GM21786 (cell line): ENCODE data around the gene UBL7.
"Not testable (repeated sequence)": the region's sequence is repeated elsewhere in the genome, so short reads cannot be mapped to it uniquely, and the experiment has no call there.

Experiments
- ATAC-seq: cut with Tn5 transposase; IDR thresholded peaks from one replicate; pipeline ENCODE4 v1.9.1; 2021; ENCODE audit not compliant: unreplicated experiment

UBL7 gene, protein sequence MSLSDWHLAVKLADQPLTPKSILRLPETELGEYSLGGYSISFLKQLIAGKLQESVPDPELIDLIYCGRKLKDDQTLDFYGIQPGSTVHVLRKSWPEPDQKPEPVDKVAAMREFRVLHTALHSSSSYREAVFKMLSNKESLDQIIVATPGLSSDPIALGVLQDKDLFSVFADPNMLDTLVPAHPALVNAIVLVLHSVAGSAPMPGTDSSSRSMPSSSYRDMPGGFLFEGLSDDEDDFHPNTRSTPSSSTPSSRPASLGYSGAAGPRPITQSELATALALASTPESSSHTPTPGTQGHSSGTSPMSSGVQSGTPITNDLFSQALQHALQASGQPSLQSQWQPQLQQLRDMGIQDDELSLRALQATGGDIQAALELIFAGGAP

DNA sequence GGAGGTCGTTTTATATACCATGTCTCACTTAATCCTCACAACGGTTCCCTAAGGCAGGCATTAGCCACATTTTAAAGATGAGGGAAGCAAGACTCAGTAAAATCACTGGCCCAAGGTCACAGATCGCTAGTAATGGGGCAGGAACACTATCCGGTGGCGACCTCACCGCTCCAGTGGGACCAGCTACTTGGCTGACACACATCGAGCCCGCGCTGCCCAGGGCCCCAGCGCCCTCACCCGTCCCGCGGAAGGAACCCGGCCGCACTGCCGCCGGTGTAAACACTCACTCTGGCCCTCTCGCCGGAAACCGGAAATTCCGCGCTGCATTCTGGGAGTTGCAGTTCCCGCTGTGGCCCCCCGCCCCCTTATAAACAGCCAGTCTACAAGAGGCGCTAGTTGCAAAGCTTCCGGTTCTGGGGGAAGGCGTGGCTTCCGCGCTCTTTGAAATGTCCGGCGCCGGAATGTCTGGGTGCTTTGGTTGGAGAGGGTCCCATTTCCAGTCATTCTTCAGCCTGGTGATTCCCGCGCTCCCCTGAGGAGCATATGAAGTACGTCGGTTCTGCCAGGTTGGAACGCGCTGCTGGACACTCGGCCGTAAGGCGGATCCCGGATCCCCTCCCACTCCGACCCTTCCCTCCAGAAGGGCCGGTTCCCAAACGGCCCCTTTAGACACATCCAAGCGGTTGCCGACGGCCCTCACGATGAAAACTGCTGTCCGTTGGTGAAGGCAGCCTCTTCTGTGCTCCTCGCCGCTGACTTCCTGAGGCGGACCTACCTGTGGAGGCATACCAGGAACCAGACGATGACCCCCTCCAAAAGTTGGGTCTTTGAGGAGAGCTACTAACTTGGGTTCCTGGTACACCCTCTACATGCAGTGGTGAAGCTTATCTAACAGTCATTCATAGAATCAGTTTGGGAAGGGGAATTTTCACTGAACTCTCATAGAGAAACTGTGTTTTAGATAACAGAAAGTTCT, at the start of gene UBL7:
Gene UBL7, minus strand, starts transcription at position 290 of the 976 bp plus-strand sequence. CDS start 2,293 bp downstream, outside the sequence.
- ATAC-seq = peak; percentile 81

DNA sequence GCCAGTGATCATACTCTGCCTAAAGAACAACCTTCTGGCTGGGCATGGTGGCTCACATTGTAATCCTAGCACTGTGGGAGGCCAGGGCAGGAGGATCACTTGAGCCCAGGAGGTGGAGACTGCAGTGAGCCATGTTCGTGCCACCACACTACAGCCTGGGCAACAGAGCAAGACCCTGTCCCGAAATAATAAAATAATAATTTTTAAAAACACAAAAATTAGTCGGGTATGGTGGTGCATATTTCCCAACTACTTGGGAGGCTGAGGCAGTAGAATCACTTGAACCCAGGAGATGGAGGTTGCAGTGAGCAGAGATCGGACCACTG, 45.5 kb upstream of the UBL7 start:
- no peak for ATAC-seq

DNA sequence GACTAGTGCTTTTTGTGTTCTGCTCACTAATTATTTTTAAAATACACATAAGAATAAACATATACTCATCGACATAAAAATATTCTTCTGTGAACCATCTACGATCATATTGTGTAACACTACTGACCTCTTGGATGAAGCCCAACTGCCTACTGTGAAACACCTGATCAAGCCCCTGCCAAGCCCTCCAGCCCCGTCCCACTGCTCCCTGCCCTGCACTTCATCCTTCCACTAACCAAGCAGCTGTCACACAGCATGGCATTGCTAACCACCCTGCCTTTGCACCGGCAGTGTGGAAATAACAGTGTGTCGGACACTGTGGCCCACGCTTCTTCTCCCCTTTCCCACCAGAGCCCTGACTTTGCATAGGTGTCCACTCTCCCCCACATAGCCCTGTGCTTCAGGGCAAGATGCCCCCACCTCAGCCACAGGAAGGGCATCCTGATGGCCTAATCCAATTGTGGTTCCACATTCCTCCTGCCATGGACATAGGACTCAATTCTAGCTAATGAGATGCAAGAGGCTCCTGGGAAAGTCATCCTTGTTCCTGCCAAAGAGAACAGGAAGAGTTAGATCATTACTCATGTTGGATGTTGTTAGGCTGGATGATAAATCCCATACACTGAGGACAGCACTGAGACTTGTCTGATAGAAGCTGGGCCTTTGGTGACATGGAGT, 45.0 kb upstream of the UBL7 start:
- ATAC-seq = no peak

DNA sequence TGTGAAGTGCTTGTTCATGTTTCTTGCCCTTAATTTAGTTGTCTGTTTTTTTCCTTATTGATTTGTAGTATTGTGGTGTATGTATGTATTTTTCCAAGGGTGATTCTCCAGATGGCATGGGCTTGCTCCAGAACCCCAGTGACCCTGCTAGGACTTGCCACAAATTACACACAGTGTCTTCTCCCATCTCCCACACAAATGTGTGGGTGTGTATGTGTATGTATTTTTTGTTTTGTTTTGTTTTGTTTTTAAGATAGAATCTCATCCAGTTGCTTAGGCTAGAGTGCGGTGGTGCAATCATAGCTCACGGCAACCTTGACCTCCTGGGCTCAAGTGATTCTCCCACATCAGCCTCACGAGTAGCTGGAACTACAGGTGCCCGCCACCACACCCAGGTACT, 43.9 kb upstream of the UBL7 start:
- ATAC-seq = no peak

DNA sequence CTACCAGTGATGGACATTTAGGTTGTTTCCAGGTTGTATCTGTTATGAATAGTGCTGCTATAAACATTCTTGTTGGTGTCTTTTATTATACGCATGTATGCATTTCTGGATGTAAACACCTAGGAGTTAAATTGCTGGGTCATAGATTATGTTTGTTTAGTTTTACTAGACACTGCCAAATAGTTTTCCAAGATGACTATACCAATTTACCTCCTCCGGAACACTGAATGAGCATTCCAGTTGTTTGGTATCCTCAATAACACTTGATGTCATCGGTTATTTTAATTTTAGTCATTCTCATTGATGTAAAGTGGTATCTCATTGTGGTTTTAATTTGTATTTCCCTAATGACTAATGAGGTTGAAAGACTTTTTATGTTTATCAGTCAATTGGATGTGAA, 43.5 kb upstream of the UBL7 start:
- no peak for ATAC-seq

DNA sequence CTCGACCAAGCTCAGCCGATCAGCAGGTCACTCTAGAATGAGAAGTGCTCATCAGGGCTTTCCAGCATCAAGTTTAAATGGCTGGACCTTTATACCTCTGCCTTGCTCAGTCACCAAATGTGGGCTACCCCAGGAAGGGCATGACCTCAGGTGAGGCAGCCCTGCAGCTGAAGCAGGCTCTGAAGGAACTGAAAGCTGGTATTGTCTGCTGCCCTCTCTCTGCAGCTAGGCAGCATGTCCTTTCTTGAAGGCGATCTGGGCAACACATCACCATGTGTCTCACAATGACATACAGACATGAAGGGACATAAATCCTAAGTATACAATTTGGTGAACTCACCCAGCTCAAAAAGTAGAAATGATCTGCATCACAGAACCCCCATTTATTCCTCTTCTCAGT, 41.3 kb upstream of the UBL7 start:
- no peak for ATAC-seq

DNA sequence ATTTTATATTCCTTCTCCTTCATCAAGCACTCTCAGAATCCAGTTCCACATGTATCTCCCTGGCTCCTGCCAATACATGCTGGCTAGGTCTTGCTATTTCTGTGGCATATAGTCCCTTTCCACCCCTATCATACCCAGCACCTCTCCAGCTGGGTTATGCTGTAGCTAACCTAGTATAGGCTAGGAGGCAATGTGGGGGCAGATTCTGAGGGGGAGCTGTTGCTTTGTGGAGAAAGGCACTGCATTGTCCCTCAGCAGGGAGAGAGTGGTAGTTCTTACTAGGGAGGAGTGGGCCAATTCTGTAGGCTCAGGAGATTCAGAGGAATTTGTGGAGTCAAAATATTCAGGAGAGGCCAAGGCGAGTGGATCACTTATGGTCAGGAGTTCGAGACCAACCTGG, 39.4 kb upstream of the UBL7 start:
- no peak for ATAC-seq

DNA sequence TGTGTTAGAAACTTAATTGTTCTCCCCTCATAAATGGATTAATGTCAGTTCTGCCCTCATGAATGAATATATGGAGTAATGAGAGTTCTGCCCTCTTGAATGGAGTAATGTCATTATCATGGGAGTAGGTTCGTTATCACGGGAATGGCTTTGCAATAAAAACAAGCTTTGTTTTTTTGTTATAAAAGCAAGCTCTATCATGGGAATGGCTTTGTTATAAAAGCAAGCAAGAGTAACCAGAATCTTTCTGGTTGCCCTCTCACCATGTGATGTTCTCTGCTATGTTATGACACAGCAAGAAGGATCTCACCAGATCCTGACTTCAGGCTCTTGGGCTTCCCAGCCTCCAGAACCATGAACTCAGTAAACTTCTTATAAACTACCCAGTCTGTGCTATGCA, 38.4 kb upstream of the UBL7 start:
- ATAC-seq = no peak

DNA sequence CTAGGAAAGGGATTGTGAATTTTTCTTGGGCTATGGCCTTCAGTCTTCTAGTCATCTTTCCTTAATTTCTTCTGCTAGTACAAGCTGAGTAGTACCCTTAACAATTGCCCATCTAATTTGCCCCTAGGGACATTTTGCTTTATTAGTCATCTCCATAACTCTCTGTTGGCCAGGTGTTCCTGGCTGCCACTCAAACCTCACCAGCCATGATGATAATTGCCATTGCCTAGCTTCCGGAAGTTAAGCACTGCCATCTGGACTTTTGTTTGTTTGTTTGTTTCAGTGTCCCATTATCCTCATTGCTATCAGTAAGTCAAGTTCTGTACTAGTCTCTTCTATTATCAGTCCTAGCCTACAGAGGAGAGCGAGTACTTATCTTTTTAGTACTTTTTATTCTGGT, 36.6 kb upstream of the UBL7 start:
- no peak for ATAC-seq

DNA sequence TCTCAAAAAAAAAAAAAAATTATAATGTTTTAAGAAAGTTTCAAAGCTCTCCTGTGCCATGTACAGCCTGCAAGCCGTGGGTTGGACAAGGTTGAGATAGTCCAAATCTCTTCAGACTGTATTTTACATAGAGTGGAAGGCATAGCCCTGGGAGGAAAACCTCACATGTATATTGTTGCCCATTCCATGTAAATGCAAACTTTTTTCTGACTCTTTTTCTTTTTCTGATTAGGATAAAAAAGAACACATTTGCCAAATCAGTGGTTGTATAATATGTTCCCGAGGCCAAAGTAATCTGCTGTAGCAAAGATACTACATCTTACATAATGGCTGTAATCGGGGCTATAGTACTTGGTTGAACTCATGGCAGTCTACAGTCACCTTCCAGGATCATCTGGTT, 35.7 kb upstream of the UBL7 start:
- no peak for ATAC-seq

DNA sequence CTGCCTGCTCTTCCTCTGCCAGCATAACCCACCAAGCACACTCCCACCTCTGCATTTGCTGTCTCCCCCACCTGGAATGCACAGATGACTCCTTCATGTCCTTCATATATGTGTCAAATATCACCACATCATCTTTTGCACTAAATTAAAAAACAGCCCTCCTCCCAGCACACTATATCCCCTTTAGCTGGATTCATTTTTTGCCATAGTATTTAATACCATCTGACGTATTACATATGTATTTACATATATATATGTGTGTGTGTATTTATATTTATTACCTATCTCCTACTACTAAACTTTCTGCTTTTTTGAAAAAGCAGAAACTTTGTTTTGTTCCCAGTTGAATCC, 29.4 kb upstream of the UBL7 start:
- ATAC-seq = no peak

DNA sequence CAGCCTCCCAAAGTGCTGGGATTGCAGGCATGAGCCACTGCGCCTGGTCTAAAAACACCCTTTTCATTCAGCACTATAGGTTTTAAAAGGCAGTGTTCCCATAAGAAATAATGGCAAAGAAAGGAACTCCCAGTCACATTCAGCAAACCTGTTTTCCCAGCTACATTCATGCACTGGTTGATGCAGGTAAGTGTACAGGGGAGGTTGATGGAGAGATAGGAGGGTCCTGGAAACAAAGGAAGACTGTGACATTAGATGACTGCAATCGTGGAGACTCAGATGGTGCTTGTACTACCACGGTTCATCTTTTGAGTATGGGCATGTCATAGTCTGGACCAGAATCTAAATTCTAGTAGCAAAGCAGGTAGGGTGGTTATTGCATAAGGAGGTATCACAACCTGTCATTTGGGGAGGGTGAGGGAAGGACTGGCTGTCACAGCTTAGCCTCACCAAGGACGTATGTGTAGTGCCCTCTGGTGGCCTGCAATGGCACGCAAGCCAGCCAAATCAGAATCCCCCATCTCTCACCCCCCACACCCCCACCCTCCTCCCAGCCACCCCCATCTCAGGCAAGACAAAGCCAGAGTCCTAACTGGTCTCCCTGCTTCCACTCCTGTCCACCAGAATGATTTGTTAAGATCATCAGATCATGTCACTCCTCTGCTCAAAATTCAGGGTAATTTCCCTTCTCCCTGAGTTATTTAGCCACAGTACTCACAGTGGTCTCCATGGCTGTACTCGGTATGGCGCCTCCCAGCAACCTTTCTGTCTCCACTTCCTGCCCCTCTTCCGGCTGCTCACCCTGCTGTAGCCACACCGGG, 28.8 kb upstream of the UBL7 start:
- ATAC-seq = no peak

DNA sequence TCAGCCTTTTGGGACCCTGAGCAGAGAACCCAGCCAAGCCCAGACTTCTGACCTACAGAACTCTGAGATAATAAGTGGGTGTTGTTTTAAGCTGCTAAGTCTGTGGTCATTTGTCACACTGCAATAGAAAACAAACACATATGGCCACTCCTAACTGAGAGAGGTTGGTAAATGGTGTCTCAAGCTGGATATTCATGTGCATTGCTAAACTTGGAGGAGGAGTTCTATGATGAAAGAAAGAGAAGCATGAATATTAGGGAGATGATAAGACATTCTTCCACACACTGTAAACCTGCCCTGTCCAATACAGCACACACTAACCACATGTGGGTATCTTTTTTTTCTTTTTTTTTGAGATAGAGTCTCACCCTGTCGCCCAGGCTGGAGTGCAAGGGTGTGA, 27.8 kb upstream of the UBL7 start:
- ATAC-seq = no peak

DNA sequence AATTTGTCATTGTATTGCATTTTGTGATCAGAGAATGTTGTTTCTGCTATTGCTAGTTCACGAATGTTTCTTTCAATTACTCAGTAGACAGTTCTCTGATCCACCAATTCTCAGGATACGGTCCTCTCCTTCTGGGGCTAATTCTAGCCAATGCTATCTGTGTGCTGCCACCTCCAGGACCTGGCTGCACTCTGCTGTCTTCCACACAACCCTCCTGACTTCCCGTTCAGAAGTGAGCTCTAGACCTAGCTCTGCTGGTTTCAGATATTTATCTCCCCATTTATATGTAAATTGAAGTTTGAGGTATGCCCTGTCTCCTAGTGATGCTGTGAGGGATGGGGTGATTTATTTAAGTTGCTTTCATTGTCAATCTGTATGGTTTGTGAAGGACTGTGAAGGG, 21.7 kb upstream of the UBL7 start:
- no peak for ATAC-seq

DNA sequence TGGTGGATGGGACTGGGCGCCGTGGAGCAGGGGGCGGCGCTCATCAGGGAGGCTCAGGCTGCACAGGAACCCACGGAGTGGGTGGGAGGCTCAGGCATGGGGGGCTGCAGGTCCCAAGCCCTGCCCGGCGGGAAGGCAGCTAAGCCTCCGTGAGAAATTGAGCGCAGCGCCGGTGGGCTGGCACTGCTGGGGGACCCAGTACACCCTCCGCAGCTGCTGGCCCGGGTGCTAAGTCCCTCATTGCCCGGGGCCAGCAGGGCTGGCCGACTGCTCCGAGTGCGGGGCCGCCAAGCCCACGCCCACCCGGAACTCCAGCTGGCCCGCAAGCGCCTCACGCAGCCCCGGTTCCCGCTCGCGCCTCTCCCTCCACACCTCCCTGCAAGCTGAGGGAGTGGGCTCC, 19.4 kb upstream of the UBL7 start:
- not testable (repeated sequence) for ATAC-seq

DNA sequence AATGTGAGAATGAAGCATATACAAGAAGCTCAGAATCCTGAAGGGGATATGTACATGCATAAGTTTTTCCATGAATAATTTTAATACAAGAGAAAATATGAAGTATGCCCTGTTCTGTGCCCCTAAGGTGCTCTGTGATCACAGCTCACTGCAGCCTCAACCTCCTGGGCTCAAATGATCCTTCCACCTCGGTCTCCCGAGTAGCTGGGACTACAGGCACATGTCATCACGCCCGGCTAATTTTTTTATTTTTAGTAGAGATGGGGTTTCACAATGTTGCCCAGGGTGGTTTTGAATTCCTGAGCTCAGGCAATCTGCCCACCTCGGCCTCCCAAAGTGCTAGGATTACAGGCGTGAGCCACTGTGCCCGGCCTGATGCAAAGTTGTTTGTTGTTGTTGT, 10.7 kb upstream of the UBL7 start:
- not testable (repeated sequence) for ATAC-seq

DNA sequence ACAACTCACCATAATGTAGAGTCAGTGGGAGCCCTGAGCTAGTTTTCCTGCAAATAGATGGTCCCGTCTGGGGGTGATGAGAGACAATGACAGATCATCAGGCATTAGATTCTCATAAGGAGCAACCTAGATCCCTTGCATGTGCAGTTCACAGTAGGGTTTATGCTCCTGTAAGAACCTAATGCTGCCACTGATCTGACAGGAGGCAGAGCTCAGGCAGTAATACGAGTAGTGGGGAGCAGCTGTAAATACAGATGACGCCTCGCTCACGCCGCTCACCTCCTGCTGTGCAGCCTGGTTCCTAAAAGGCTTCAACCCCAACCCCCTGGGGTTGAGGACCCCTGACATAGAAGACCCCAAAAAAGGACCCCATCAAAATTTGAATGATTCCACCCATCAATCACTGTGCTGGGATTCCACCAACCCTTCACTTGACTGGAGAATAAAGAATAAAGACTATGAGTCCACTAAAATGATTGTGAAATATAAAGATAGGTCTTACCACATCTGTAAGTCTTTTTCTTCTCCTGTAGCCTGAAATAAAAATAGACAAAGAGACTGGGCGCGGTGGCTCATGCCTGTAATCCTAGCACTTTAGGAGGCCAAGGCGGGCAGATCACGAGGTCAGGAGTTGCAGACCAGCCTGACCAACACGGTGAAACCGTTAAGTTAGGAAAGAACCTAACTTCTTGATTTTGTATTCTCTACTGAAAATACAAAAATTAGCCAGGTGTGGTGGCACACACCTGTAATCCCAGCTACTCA, 9.9 kb upstream of the UBL7 start:
- no peak for ATAC-seq

DNA sequence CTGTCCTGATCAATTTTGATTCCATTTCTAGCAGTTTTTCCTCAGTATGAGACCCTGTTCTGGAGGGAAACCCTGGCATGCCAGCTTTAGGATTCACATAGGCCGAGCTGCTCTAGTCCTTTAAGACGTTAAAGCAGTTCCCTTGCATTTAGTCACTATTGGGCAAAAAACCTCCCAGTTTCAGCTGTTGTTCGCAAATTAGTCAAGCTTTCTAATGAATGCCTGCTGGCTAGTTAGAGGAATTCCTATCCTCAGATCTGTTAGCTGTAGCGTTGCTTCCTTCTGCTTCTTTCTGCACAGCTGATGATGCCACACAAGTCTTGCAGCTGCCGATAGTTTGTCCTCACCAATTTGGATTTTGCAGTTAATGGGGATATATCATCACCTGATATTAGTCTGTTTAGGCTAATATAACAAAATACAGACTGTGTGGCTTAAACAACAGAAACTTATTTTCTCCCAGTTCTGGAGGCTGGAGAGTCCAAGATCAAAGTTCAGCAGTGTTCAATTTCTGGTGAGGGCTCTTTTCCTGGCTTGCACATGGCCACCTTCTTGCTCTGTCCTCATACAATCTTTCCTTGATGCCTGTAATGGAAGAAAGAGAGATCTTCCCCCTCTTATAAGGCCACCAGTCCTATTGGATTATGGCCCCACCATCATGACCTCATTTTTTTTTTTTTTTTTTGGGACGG, 7.5 kb upstream of the UBL7 start:
- no peak for ATAC-seq

DNA sequence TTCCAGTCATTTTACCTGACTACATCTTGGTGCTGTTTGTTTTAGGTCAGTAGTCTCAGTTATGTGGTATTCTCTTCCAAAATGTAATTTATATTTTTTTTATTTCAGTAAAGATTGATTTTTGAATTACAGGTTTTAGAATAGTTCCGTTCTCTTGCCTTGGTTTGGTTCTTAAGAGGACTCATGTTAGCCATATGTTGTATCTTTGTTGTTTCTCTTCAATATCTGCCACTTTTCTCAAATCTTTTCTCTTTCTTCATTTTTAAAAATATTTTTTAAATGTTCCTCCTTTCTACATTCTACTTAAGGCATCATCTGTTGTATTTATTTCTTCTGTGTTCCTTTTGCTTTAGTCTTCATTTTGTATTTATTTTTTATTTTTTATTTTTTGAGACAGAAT, 5.6 kb upstream of the UBL7 start:
- ATAC-seq = no peak

DNA sequence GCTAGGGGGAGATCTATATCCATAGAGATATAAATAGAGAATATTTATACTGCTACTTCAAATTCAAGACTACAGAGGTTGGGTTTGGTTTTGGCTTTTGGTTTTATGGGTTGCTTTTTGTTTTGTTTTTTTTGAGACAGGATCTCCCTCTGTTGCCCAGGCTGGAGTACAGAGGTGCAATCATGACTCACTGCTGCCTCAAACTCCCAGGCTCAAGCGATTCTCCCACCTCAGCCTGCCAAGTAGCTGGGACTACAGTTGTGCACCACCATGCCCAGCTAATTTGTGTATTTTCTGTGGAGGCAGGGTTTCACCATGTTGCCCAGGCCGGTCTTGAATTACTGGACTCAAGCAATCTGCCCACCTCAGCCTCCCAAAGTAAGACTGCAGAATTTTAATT, 3.9 kb upstream of the UBL7 start:
- ATAC-seq = no peak
